H1 (cell line): ENCODE measurements around the gene ALPL. TPM values are rescaled to one million over a fixed set of nuclear protein-coding genes. Genes with fewer than 3 reads are reported as not detected.
A peak's percentile ranks its signal among the peaks of the same experiment; 100 is the strongest.

Experiments used
- CTCF ChIA-PET: fragments of 300-600 bp; sonication (Branson Sonifier 250); formaldehyde crosslinking; loops from one replicate; lab custom pipeline; 2021; ENCODE audit not compliant: partially characterized antibody; lab: Charles Lee
- POLR2A ChIA-PET: fragments of 300-600 bp; sonication (Branson Sonifier 250); formaldehyde crosslinking; loops from one replicate; lab custom pipeline; 2021; ENCODE audit warnings: inconsistent platforms; ENCODE audit not compliant: partially characterized antibody; lab: Charles Lee
- DNase-seq, 2 experiments: peaks; one replicate each; pipeline versions ENCODE4 v3.0.0 to v3.0.0-alpha.2; 2010 to 2022; ENCODE audit warnings: low spot score in 2 of 2, low read depth in 1 of 2, mixed read lengths in 1 of 2
- FAIRE-seq: peaks from 2 replicates; lab custom pipeline; 2011; peaks lifted over from hg19 to GRCh38; lab: Jason Lieb, UNC
- H2AFZ ChIP-seq: 2 replicates; pipeline ENCODE4 v1.8.1; 2012; ENCODE audit warnings: low read length, inconsistent platforms
- H2AK5ac ChIP-seq: 2 replicates; pipeline ENCODE4 v1.6.1; 2013; ENCODE audit warnings: low read depth, low read length
- H2BK120ac ChIP-seq: replicated peaks from 2 replicates; pipeline ENCODE3; 2013; ENCODE audit warnings: low read depth, low read length, inconsistent platforms
- H2BK12ac ChIP-seq: 2 replicates; pipeline ENCODE4 v1.6.1; 2013; ENCODE audit warnings: low read depth, low read length
- H2BK15ac ChIP-seq: 2 replicates; pipeline ENCODE4 v1.6.1; 2013; ENCODE audit warnings: low read length
- H2BK20ac ChIP-seq: 2 replicates; pipeline ENCODE4 v1.6.1; 2013; ENCODE audit warnings: low read length
- H2BK5ac ChIP-seq: 2 replicates; pipeline ENCODE4 v1.6.1; 2013; ENCODE audit warnings: low read depth, low read length
- H3K14ac ChIP-seq: 2 replicates; pipeline ENCODE4 v1.6.1; 2013; ENCODE audit warnings: inconsistent platforms; ENCODE audit not compliant: insufficient read length
- H3K18ac ChIP-seq: 2 replicates; pipeline ENCODE4 v1.6.1; 2013; ENCODE audit warnings: low read length; ENCODE audit errors: extremely low read depth
- H3K23ac ChIP-seq: 2 replicates; pipeline ENCODE4 v1.6.1; 2013; ENCODE audit warnings: inconsistent platforms; ENCODE audit not compliant: insufficient read length
- H3K23me2 ChIP-seq: 2 replicates; pipeline ENCODE4 v1.6.1; 2013; ENCODE audit warnings: low read depth, low read length
- H3K27ac ChIP-seq: 2 replicates; pipeline ENCODE4 v1.6.1; 2011; ENCODE audit warnings: low read depth, low read length, inconsistent platforms
- H3K27me3 ChIP-seq, 4 experiments: replicated peaks in 1 of 4; 1 replicate in 1 of 4; 2 replicates in 3 of 4; pipeline versions ENCODE4 v1.6.1 to v1.8.1; 2011 to 2013; ENCODE audit warnings: low read length in 3 of 4, mild to moderate bottlenecking in 3 of 4, inconsistent platforms in 2 of 4, mixed read lengths in 2 of 4, moderate library complexity in 1 of 4; ENCODE audit not compliant: control insufficient read depth in 3 of 4, insufficient read depth in 3 of 4; ENCODE audit errors: extremely low read depth in 1 of 4
- H3K36me3 ChIP-seq, 4 experiments: 2 replicates each; pipeline versions ENCODE4 v1.6.1 to v1.8.1; 2011 to 2013; ENCODE audit warnings: mild to moderate bottlenecking in 4 of 4, low read length in 3 of 4, moderate library complexity in 2 of 4, control low read depth in 1 of 4, inconsistent platforms in 1 of 4; ENCODE audit not compliant: insufficient read depth in 4 of 4, control insufficient read depth in 2 of 4
- H3K4ac ChIP-seq: replicated peaks from 2 replicates; pipeline ENCODE3; 2013; ENCODE audit warnings: low read length, low read depth, mixed read lengths, inconsistent platforms; ENCODE audit not compliant: insufficient read length
- H3K4me1 ChIP-seq, 4 experiments: replicated peaks in 1 of 4; 1 replicate in 1 of 4; 2 replicates in 3 of 4; pipeline versions ENCODE4 v1.6.1 to v1.8.1; 2011 to 2013; ENCODE audit warnings: low read length in 3 of 4, inconsistent platforms in 2 of 4, mixed read lengths in 1 of 4; ENCODE audit not compliant: insufficient read depth in 4 of 4, control insufficient read depth in 3 of 4
- H3K4me2 ChIP-seq, 2 experiments: 2 replicates each; pipeline versions ENCODE4 v1.6.1 to v1.8.1; 2011 to 2013; ENCODE audit warnings: low read depth in 2 of 2, low read length in 2 of 2, control low read depth in 1 of 2, inconsistent platforms in 1 of 2, mild to moderate bottlenecking in 1 of 2; ENCODE audit not compliant: insufficient read depth in 1 of 2
- H3K4me3 ChIP-seq, 4 experiments: fragments of 200-600, 300-600 bp in 1 of 4; sonication (generic), shearing (Covaris generic), sonication (Bioruptor Twin) in 1 of 4; 2 replicates each; pipeline versions ENCODE4 v1.5.1 to v1.8.1; 2011 to 2016; ENCODE audit warnings: low read length in 4 of 4, low read depth in 3 of 4, control low read depth in 2 of 4, inconsistent platforms in 2 of 4, mild to moderate bottlenecking in 2 of 4, mixed read lengths in 1 of 4, moderate library complexity in 1 of 4; ENCODE audit not compliant: insufficient read depth in 2 of 4; ENCODE audit errors: extremely low read depth in 1 of 4
- H3K56ac ChIP-seq: replicated peaks from 2 replicates; pipeline ENCODE3; 2013; ENCODE audit warnings: low read depth, mild to moderate bottlenecking, mixed read lengths, low read length, inconsistent platforms; ENCODE audit not compliant: insufficient read length
- H3K79me1 ChIP-seq: 2 replicates; pipeline ENCODE4 v1.6.1; 2013; ENCODE audit warnings: low read depth, low read length, control low read depth
- H3K79me2 ChIP-seq, 2 experiments: 2 replicates each; pipeline versions ENCODE4 v1.6.1 to v1.8.1; 2012 to 2013; ENCODE audit warnings: low read length in 2 of 2, mild to moderate bottlenecking in 2 of 2, inconsistent platforms in 1 of 2; ENCODE audit not compliant: insufficient read depth in 2 of 2, control insufficient read depth in 1 of 2
- H3K9ac ChIP-seq, 4 experiments: replicated peaks in 1 of 4; 1 replicate in 1 of 4; 2 replicates in 3 of 4; pipeline versions ENCODE4 v1.6.1 to v1.8.1; 2011 to 2013; ENCODE audit warnings: low read depth in 3 of 4, low read length in 3 of 4, control low read depth in 2 of 4, mild to moderate bottlenecking in 2 of 4, moderate library complexity in 2 of 4, inconsistent platforms in 1 of 4; ENCODE audit errors: extremely low read depth in 1 of 4
- H3K9me3 ChIP-seq, 2 experiments: 2 replicates each; pipeline versions ENCODE4 v1.6.1 to v1.8.1; 2012 to 2013; ENCODE audit warnings: mild to moderate bottlenecking in 2 of 2, moderate library complexity in 2 of 2, control low read depth in 1 of 2, inconsistent platforms in 1 of 2, low read depth in 1 of 2, low read length in 1 of 2, mixed read lengths in 1 of 2; ENCODE audit not compliant: insufficient read depth in 2 of 2
- H4K20me1 ChIP-seq, 2 experiments: replicated peaks in 1 of 2; 2 replicates each; pipeline versions ENCODE3 to v1.8.1; 2011 to 2013; ENCODE audit warnings: inconsistent platforms in 2 of 2, low read length in 2 of 2, mild to moderate bottlenecking in 1 of 2; ENCODE audit not compliant: insufficient read depth in 2 of 2, control insufficient read depth in 1 of 2
- H4K5ac ChIP-seq: 2 replicates; pipeline ENCODE4 v1.6.1; 2013; ENCODE audit warnings: low read length, low read depth, mixed read lengths, inconsistent platforms; ENCODE audit not compliant: insufficient read length
- H4K8ac ChIP-seq: 2 replicates; pipeline ENCODE4 v1.8.0; 2013; ENCODE audit warnings: mild to moderate bottlenecking, moderate library complexity, low read length, inconsistent platforms; ENCODE audit not compliant: insufficient read depth; ENCODE audit errors: extremely low read depth
- H4K91ac ChIP-seq: replicated peaks from 2 replicates; pipeline ENCODE3; 2013; ENCODE audit warnings: low read length, mixed read lengths, inconsistent platforms; ENCODE audit not compliant: insufficient read length
- BCL11A ChIP-seq, 2 experiments: IDR thresholded peaks; one replicate each; pipeline ENCODE4 v1.6.1; 2011; ENCODE audit warnings: low read depth in 2 of 2, low read length in 2 of 2, mild to moderate bottlenecking in 2 of 2
- CTBP2 ChIP-seq: IDR thresholded peaks from 2 replicates; pipeline ENCODE4 v1.7.0; 2011; ENCODE audit warnings: borderline replicate concordance, mild to moderate bottlenecking, moderate library complexity, mixed read lengths, low read length; ENCODE audit not compliant: insufficient read depth, insufficient read length
- JUND ChIP-seq: IDR thresholded peaks from 2 replicates; pipeline ENCODE4 v1.6.1; 2011; ENCODE audit warnings: mild to moderate bottlenecking, improper control_type of control experiment, low read length
- KDM1A ChIP-seq: fragments of 200-600, 300-600 bp; sonication (generic); IDR thresholded peaks from 2 replicates; pipeline ENCODE4 v1.7.1; 2016; ENCODE audit warnings: mild to moderate bottlenecking, low read length, borderline replicate concordance
- MAFK ChIP-seq: IDR thresholded peaks from 2 replicates; pipeline ENCODE4 v1.6.1; 2012; ENCODE audit warnings: low read depth, mild to moderate bottlenecking, improper control_type of control experiment, low read length
- RBBP5 ChIP-seq: IDR thresholded peaks from 2 replicates; pipeline ENCODE4 v1.7.1; 2012; ENCODE audit warnings: low read depth, mild to moderate bottlenecking, inconsistent platforms, low read length, moderate library complexity, borderline replicate concordance
- SIRT6 ChIP-seq: IDR thresholded peaks from one replicate; pipeline ENCODE4 v1.7.1; 2012; ENCODE audit warnings: low read length, inconsistent platforms
- SP1 ChIP-seq: IDR thresholded peaks from 2 replicates; pipeline ENCODE4 v1.6.1; 2011; ENCODE audit warnings: low read depth, low read length
- SRF ChIP-seq: IDR thresholded peaks from 2 replicates; pipeline ENCODE4 v1.6.1; 2011; ENCODE audit warnings: mild to moderate bottlenecking, low read depth, low read length, moderate library complexity
- TEAD4 ChIP-seq: IDR thresholded peaks from 2 replicates; pipeline ENCODE4 v1.6.1; 2012; ENCODE audit warnings: low read depth, low read length, inconsistent platforms, mixed read lengths
- YY1 ChIP-seq: IDR thresholded peaks from 2 replicates; pipeline ENCODE4 v1.6.1; 2011; ENCODE audit warnings: low read depth, mild to moderate bottlenecking, low read length
- WGBS, 2 experiments: shearing (Covaris generic) in 1 of 2; methylation state at CpG; one replicate each; pipeline versions ENCODE4 v1.1.6 to v1.1.7; 2013 to 2015; ENCODE audit warnings: low lambda C conversion rate in 2 of 2, mixed read lengths in 2 of 2, inconsistent platforms in 1 of 2, low coverage in 1 of 2, missing lambda C conversion rate in 1 of 2; ENCODE audit not compliant: insufficient replicate concordance in 2 of 2, insufficient coverage in 1 of 2, insufficient read length in 1 of 2; ENCODE audit errors: extremely low coverage in 1 of 2, missing lambda C conversion rate in 1 of 2; 5-methylcytosine and 5-hydroxymethylcytosine counted together
- polyA plus RNA-seq, 7 experiments: library from polyadenylated mRNA; depleted of rRNA in 3 of 7; stranded (reverse) in 5 of 7; unstranded in 2 of 7; fragments of >200 nt in 5 of 7; fragments of 200-250 nt in 2 of 7; gene quantifications; 1 replicate in 5 of 7; 2 replicates in 1 of 7; 4 replicates in 1 of 7; pipeline versions ENCODE4 v1.2.1 to v1.2.3, GENCODE V29; 2011 to 2013; ENCODE audit warnings: missing spikeins in 2 of 7, mixed read lengths in 2 of 7
- total RNA-seq: library from RNA; stranded (reverse); fragmentation: NEBNext Ultra II Directional; extraction: Animal tissue kit (Norgen Biotek cat#: 25700); gene quantifications from 2 replicates; pipeline ENCODE4 v1.2.1, GENCODE V29; 2021
- TF ChIP-seq, protein P1 (sequence below), 3 experiments: IDR thresholded peaks; 1 replicate in 2 of 3; 2 replicates in 1 of 3; pipeline versions ENCODE4 v1.5.1 to v1.6.1; 2011; ENCODE audit warnings: low read length in 3 of 3, mild to moderate bottlenecking in 3 of 3, inconsistent platforms in 2 of 3, low read depth in 1 of 3, moderate library complexity in 1 of 3; ENCODE audit not compliant: insufficient read depth in 1 of 3; ENCODE audit errors: control extremely low read depth in 1 of 3

The ALPL gene
- total and polyA plus RNA-seq, 2 of the 8 experiments (the other 6 are each of a cell fraction or from before 2014, with no cell fraction given): 175 to 362 TPM

DNA sequence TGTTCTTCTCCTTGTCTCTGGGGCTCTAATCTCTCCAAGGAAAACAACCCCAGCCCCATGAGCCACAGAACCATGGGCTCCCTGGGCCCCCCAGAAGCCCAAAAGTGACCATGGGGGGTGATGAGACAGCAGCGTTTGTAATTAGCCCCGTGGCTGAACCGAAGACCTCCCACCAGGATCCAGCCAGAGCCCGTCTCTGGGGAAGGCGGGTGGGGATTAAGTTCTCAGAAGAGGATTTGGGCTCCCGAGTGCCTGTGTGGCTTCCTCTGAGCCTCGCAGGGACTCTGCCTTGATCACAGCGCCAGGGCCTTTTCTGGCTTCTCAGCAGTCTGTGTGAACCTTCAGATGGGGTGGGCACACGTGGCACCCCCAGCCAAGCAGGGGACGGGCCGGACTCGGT lies 77.0 kb downstream of the ALPL start:
- WGBS, 2 experiments: 77% methylated on average over 8 of the region's 12 CpGs; no CpG with 5 or more reads in 1 of the 2 experiments
- Histone ChIP-seq H2AFZ (no peak overlapping the region), H4K8ac (peak overlapping the region; percentile 37; the same call in 1 of the 2 replicates), H3K79me2 (no peaks in the 10 kb centered on the region), H3K27ac (no peak overlapping the region), H3K9ac (no peak overlapping the region), H3K27me3 (peaks cover 0 to 4% (median 1%) of the 10 kb centered on the region in 4 experiments; a peak in 3 of 7 replicates), H3K79me1 (no peaks in the 10 kb centered on the region), H2BK5ac (no peak overlapping the region), H3K18ac (0 out of 2 replicates have a peak overlapping the region, but pooled peaks have one; percentile 24), H3K4me2 (no peak overlapping the region), H3K4me1 (peaks cover 4 to 16% (median 9%) of the 10 kb centered on the region in 4 experiments; a peak in 6 of 7 replicates), H4K5ac (no peak overlapping the region), H2BK120ac (no peak overlapping the region), H2BK12ac (0 out of 2 replicates have a peak overlapping the region, but pooled peaks have one; percentile 27), H3K36me3 (no peaks in the 10 kb centered on the region), H4K20me1 (peaks cover 0 to 1% of the 10 kb centered on the region in 2 experiments), H3K14ac (no peak overlapping the region), H3K23me2 (no peaks in the 10 kb centered on the region), H4K91ac (no peak overlapping the region), H2AK5ac (no peak overlapping the region), H2BK20ac (no peak overlapping the region), H3K9me3 (no peaks in the 10 kb centered on the region), H3K56ac (no peak overlapping the region), H3K23ac (no peak overlapping the region), H2BK15ac (peak overlapping the region; percentile 88; the same call in 1 of the 2 replicates), H3K4ac (no peak overlapping the region), H3K4me3 (no peak overlapping the region)
- POLR2A ChIA-PET: no interaction called here
- DNase-seq (no peak), FAIRE-seq (no peak)
- CTCF ChIA-PET: interaction anchor here (1.0 to 1.8 kb wide), 3 partner anchors 10 to 75 kb away, joined by 4 to 6 read pairs (median 4); no protein-coding TSS in a partner anchor
- TF ChIP-seq RBBP5 (no peak), TEAD4 (no peak), BCL11A (IDR thresholded peaks at IDR 0.05; ENCODE audit: low read depth in 2 of 2, low read length in 2 of 2) (no peak), MAFK (no peak), CTBP2 (no peak), JUND (no peak), SIRT6 (no peak), SP1 (no peak), KDM1A (no peak), YY1 (no peak), SRF (no peak)
- TF ChIP-seq, protein P1, sequence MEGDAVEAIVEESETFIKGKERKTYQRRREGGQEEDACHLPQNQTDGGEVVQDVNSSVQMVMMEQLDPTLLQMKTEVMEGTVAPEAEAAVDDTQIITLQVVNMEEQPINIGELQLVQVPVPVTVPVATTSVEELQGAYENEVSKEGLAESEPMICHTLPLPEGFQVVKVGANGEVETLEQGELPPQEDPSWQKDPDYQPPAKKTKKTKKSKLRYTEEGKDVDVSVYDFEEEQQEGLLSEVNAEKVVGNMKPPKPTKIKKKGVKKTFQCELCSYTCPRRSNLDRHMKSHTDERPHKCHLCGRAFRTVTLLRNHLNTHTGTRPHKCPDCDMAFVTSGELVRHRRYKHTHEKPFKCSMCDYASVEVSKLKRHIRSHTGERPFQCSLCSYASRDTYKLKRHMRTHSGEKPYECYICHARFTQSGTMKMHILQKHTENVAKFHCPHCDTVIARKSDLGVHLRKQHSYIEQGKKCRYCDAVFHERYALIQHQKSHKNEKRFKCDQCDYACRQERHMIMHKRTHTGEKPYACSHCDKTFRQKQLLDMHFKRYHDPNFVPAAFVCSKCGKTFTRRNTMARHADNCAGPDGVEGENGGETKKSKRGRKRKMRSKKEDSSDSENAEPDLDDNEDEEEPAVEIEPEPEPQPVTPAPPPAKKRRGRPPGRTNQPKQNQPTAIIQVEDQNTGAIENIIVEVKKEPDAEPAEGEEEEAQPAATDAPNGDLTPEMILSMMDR (IDR thresholded peaks at IDR 0.05; ENCODE audit: control extremely low read depth in 1 of 3, insufficient read depth in 1 of 3, low read depth in 1 of 3, low read length in 3 of 3): no peak
